Stimulated activated CD8-positive, alpha-beta memory T cell treated with anti-CD3 and anti-CD28 coated beads, Interleukin-12 subunit alpha, Interleukin-12 subunit beta, amount 100 ng/mL, for 1 hour (primary cell): Measurements from ENCODE around the gene ADAMTS17.

Experiments
- DNase-seq: peaks from one replicate; pipeline ENCODE4 v3.0.0-alpha.2; 2020; ENCODE audit warnings: low read depth

Gene ADAMTS17

DNA sequence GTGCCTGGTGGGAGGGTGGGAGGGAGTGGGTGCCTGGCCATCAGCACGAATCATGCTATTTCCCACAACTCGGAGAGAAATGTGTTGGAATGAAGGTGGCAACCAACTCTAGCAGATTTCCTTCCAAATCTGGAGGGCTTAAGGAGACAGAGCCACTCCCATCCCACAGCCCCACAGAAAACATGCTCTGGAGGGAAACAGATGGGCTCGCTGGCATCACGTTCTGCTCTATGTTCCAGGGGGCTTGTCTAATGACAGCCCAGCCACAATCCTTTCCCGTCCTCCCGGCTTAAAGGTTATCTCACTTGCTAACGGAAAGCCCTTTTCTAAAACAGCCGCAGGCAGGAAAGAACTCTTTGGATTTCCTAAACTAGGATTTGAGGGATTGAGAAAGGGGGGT is 65.3 kb downstream of the ADAMTS17 start:
- DNase-seq = no peak

- DNase-seq = no peak
These were observed 66.1 kb downstream of the ADAMTS17 start for GRCh38 chr15:100275641-100276040.

- DNase-seq = no peak
These were observed 71.9 kb downstream of the ADAMTS17 start for GRCh38 chr15:100269831-100270230.

DNA sequence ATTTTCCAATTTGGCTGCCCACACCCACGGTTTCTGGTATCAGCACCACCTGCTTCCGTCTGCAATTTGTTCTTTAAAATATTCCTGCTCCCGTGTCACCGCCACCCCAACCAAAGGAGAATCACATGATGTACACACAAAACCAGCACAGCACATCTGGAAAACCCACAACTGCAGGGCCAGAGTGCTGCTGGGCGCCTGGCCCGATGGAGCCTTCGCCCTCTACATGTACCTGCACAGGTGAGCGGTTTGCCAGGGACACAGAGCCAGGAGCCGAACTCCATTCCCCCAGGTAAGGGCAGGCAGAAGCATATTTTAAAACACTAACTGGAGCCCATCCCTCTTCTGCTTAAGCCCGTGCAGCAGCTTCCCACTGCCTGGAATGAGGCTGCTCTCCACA is 75.6 kb downstream of the ADAMTS17 start:
- DNase-seq = no peak

DNA sequence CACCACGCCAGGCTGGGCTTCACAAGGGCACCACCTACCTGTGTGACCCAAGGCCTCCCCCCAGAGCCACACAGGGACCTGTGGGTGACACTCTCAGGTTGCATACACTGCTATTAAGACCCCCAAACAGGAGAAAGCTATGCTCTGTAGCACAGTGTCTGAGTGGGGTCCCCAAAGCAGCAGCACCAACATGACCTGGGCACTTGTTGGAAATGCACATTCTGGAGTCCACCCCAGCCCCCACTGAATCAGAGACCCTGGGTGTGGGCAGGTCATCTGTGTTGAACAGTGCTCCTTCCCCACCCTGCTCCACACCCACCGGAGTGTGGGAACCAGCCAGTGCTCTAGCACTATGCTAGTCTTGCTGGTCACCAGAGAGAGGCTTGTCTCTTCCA is 76.1 kb downstream of the ADAMTS17 start:
- DNase-seq = no peak

DNA sequence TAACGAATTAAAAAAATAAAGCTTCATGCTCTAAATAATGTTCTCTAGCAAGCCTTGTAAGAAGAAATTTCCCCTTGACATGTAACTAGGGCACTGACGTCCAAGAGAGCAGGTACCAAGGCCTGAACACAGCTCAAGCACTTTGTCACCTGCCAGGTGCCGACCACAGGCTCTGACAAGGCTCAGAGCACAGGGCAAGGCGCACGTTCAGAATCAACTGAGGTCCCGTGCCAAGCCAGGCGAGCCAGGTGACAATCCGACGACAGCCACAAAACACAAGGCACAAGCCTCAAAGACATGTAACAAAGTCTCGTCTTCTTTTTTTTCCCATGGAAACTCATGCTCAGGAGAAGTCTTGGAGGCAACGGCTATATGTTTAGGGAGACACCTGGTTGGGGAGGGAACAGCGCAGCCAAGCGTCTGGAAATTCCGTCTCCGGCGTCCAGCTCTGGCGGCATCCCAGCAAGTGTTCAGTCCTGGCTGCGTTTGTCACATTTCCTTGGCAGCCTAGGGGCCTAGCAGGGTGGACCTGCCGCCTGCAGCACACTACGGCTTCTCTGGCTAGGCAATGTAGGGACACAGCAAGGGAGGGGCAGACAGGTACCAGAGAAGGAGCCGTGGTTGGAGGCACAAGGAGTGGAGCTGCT is 76.7 kb downstream of the ADAMTS17 start:
- no peak for DNase-seq

- no peak for DNase-seq
These were observed 77.9 kb downstream of the ADAMTS17 start for GRCh38 chr15:100263721-100264455.

DNA sequence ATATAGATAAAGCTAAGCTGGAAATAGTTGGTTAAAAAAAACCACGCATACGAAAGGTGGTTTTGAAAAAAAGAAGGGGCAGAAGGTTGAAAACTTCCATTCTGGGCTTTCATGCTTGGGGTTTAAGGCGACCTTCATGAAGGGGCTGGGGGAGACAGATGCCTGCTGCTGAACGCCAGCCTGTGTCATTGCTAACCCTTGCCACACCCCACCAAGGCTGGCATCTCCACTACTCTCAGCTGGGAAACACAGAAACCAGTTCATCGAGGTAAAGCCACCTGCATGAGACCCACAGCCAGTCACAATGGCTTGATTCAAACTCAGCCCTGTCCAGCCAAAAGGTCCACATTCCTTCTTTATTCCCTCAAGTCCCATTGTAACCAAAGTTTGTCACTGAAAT is 78.7 kb downstream of the ADAMTS17 start:
- DNase-seq = no peak

GRCh38 chr15:100261302-100262240 is 80.2 kb downstream of the ADAMTS17 start:
- DNase-seq = no peak

DNA sequence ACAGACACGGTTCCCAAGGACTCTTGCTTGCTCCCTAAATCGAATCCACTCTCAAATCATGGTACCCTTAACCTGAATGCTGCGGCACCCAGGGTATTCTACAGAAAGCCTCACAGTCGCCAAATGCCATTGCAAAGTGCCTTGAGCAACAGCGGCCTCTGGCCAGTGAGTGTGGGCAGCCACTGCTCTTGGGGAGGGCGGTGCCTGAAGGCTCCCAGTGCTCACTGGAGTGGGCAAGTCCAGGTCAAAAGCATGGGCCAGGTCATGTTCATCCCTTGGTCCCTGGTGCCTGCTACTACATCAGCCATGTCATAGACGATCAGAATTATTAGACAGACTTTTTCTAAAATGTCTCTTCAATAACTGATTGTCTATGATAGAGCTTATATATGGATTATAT is 82.5 kb downstream of the ADAMTS17 start:
- no peak for DNase-seq

DNA sequence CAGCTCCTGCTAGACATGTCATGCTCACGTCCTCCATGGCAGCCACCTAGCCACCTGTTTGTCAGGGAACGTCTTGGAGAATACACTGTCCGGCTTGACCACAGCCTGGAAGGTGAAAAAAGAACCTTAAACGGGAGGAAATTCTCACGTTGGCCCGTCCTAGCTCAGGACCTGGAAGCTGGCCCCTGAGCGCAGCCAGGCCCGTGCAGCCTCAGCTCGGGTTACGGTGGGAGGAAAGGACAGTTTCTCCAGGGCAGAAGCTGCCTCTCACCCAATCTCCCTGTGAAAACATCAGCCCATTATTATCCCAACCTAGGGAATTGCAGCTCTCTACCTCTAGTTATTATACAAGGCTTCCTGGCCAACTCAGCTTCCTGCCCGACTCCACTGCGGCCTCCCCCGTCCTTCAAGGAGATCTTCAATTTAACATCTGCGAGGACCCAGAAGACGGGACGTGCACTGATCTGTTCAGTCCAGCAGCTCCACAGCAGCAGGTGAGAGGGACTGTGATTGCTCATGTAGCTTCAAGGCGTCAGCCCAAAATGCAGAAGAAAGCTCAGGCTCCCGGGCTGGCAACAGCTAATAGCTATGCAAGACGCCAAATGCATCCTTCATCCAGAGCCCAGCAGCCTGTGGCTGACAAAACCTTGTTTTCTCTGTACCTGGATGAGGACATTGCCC is 84.7 kb downstream of the ADAMTS17 start:
- no peak for DNase-seq

DNA sequence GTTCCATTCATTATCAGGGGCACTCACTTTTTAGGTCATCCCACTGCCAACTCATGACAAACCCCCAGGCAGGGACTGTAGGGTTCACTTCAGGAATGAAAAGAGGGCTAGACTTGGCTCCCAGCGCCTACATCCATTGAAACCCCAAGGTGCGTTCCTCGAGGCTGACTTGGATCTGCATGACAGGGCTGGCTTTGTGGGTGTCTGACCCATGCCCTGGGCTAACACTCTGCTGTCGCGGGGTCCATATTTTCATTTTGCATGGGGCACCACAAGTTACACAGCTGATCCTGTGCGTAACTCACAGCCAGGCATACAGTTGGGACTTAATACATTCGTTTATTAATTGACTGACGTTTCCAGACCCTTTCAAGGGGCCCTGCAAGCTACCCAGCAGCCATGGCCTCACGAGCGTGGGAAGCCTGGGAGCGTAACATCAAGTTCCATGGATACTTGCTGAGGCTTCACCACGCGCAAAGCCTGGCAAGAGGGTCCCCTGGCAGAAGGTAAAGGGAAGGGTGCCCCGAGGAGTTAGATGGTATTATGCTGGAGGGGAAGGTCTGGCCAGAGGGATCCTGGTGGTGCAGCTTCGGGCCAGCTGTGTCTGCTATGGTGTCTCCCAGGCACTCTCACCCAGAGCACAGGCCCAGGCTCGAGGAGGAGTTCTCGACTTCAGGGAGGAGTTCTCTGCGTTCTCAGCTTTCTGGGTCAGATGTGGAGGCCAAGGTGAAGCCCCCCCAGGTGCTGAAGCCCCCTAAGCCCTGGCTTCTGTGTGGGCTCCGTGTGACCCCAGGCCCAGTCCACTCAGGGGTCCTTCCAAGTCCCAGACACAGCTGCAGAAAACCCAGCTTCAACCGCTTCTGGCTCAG is 85.4 kb downstream of the ADAMTS17 start:
- DNase-seq = no peak

GRCh38 chr15:100255644-100256043 is 86.1 kb downstream of the ADAMTS17 start:
- no peak for DNase-seq

GRCh38 chr15:100254691-100255090 is 87.1 kb downstream of the ADAMTS17 start:
- DNase-seq = no peak

DNA sequence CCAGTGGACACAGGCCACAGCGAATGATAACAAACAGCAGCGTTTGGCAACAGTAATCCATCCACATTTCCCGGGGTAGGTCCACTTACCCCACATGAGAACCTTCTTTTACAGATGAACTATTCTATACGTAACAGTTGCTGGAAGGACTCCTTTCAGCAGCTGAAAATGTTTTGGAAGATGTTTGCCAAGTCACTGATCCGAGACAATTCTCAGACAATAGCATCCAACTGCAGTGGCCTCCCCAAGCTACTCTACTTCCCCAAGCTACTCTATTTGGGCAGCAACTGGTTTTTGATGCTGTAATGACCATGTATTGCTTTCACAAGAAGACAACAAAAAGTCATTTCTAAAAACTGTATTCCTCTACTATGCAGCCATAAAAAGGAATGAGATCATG is 87.5 kb downstream of the ADAMTS17 start:
- DNase-seq = no peak

- no peak for DNase-seq
These were observed 88.1 kb downstream of the ADAMTS17 start for GRCh38 chr15:100253640-100254039.

DNA sequence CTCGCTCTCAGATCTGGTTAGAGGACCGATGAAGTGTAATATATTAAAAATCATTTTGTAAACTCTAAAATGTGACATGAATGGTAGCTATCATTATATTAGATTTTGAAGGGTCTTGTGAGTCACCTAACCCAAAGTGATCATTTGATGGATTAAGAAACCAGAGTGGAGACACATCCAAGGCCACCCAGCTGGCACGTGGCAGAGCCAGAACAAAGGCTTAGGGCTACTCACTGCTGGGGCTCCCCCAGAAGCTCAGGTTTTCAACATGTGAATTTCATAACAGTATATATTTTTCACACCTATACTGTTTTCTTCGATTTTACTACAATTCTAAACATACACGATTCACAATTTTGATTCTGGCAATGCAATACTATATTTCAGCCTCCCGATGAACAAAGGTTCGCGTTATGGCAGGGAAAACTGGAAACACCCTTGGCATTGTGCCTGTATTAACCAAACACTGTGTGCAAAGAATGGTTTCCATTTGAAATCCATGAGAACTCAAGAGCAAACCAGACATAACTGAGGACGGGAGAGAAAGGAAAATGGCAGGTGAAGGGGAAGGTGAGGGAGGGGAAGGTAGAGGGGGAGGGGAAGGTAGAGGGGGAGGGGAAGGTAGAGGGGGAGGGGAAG is 88.9 kb downstream of the ADAMTS17 start:
- DNase-seq = no peak

DNA sequence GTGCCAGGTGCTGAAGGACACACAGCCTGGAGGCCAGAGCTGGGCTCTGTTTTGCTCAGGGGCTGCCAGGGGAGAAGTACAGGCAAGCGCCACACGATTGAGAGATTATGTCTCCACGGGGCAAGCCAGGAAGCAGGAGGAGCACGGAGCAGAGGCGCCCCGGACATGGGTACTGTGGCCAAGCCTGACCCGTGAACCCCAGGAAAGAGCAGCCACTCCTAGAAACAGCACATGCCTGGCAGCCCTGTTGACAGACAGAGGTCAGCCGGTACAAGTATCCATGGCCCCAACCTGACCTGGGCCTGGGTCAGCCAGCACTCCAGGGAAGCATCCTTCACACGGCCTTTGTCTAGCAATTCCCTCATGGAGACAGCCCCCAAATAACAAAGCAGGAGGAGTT is 89.4 kb downstream of the ADAMTS17 start:
- DNase-seq = no peak

DNA sequence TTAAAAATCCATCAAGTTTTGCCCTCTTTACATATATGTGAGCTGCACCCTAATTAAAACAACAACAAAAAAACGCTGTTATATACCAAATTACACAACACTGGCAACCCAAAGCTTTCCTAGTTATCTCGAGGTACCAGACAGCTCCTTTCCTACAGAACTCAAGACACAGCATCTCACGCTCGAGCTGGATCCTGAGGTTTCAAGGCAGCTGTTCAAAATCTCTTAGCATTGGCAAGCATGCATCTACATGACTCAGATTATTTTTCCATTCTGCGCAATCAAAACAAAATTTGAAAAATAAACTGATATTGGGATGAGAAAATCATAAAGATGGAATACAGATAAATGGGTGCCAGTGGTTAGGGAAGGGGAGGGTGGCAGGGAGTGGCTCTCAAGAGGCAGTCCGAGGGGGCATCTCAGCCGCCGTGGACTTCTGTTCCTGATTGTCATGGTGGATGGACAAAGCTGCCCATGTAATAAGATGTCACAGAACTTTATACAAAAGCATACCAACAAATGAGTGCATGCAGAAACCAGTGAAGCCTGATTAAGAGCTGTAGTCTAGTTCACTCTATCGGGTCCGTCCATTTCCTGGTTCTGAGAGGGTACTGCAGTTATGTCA is 91.5 kb downstream of the ADAMTS17 start:
- DNase-seq = no peak

DNA sequence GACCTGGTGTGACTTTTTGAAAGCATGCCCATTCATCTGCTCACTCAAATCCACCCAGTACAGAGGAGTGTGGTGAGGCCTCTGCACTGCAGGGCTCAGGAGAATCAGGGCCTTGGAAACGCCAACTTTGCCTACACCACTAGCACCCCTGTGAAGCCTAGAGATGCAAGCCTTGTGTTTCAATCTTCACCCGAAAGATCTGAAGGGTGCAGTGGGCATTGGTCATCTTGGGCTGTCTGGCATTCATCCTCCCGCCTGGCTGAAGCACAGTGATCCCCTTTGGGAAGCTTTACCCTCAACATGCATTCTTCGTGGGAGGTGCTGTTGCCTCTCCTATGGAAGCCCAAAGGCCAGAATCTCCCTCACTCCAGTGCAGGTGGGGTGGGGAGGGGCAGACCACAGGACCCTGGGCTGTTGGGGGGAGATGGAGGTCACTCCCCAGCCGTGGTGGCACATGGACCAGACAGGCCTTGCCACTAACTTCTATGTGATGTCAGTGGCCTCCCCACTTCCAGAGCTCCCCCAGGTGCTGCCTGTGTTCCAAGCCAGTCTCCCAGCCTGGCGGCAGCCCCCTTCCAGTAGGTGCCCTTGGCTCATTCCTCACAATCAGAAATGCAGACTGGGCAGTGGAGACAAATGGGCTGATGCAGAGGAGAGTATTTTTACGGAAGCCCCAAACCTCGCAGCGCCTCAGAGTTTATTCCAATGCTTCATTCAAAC is 92.5 kb downstream of the ADAMTS17 start:
- DNase-seq = no peak
